Lower lobe of right lung (tissue), 2 donors: Measurements from ENCODE around the gene KLK14. TPM values are rescaled to one million over a fixed set of nuclear protein-coding genes. Genes with fewer than 3 reads are reported as not detected.

Source experiments
- ATAC-seq, 2 donors: fragments of 200-7000 bp; cut with Tn5 transposase; one replicate each; pipeline ENCODE4 v1.9.1; 2020 to 2022; ENCODE audit warnings: mild to moderate bottlenecking in 2 of 2, moderate library complexity in 2 of 2
- DNase-seq: peaks from one replicate; pipeline ENCODE4 v3.0.0-alpha.2; 2020
- H3K27ac ChIP-seq: fragments of 200-600 bp; one replicate; pipeline ENCODE4 v1.8.0; 2022
- H3K27me3 ChIP-seq: fragments of 200-600 bp; one replicate; pipeline ENCODE4 v1.8.0; 2022; ENCODE audit warnings: low read depth
- H3K36me3 ChIP-seq: fragments of 200-600 bp; one replicate; pipeline ENCODE4 v1.8.0; 2022; ENCODE audit warnings: mild to moderate bottlenecking
- H3K4me1 ChIP-seq: fragments of 200-600 bp; one replicate; pipeline ENCODE4 v1.8.0; 2022
- H3K4me3 ChIP-seq: fragments of 200-600 bp; one replicate; pipeline ENCODE4 v1.8.0; 2022; ENCODE audit warnings: mild to moderate bottlenecking
- H3K9me3 ChIP-seq: fragments of 200-600 bp; one replicate; pipeline ENCODE4 v1.8.0; 2022
- CTCF ChIP-seq: fragments of 200-600 bp; IDR thresholded peaks from one replicate; pipeline ENCODE4 v1.8.0; 2022; ENCODE audit warnings: antibody characterized with exemption, mild to moderate bottlenecking
- intact Hi-C: fragments of 100-400 bp; cut with DNase I; formaldehyde crosslinking; loops from one replicate; pipeline ENCODE4 v1.11.0; 2022
- total RNA-seq: library from RNA; stranded (reverse); fragmentation: NEBNext Ultra II Directional; extraction: Animal tissue kit (Norgen Biotek cat#: 25700); gene quantifications from one replicate; pipeline ENCODE4 v1.2.1, GENCODE V29; 2021
- donor health status: DM: no; HTN: yes; CAD: no; lungs with severe emphysema.

Gene KLK14
- total RNA-seq, 1 donor from 2014 or later: 0.89 TPM

- DNase-seq (no peak), ATAC-seq (no peak)
- Histone ChIP-seq H3K4me3 (no peak overlapping the region), H3K4me1 (no peaks in the 10 kb centered on the region), H3K9me3 (no peaks in the 10 kb centered on the region), H3K27me3 (no peaks in the 10 kb centered on the region), H3K27ac (no peak overlapping the region), H3K36me3 (no peaks in the 10 kb centered on the region)
- no peak for TF ChIP-seq CTCF
- intact Hi-C loops: no loop called here
These were observed 38.4 kb downstream of the KLK14 start for GRCh38 chr19:51044327-51044726.

- Histone ChIP-seq H3K4me1 (no peaks in the 10 kb centered on the region), H3K27me3 (no peaks in the 10 kb centered on the region), H3K27ac (no peak overlapping the region), H3K4me3 (no peak overlapping the region), H3K36me3 (no peaks in the 10 kb centered on the region), H3K9me3 (no peaks in the 10 kb centered on the region)
- no peak for TF ChIP-seq CTCF
- no peak for DNase-seq
- intact Hi-C loops: no loop called here
- ATAC-seq: no peak
These were observed 39.2 kb downstream of the KLK14 start for GRCh38 chr19:51043497-51043896.

- peaks cover 6% of the 10 kb centered on the region for H3K27me3 ChIP-seq
- no peaks in the 10 kb centered on the region for H3K9me3 ChIP-seq
- H3K4me3 ChIP-seq: no peak overlapping the region
- no peak overlapping the region for H3K27ac ChIP-seq
- no peaks in the 10 kb centered on the region for H3K36me3 ChIP-seq
- no peak for TF ChIP-seq CTCF
- intact Hi-C loops: no loop called here
- H3K4me1 ChIP-seq: no peaks in the 10 kb centered on the region
- DNase-seq: no peak
- no peak for ATAC-seq
These were observed 42.5 kb downstream of the KLK14 start for GRCh38 chr19:51040151-51040550.

GRCh38 chr19:51036519-51036918 lies 46.2 kb downstream of the KLK14 start:
- Histone ChIP-seq H3K27me3 (peaks cover 30% of the 10 kb centered on the region), H3K9me3 (no peaks in the 10 kb centered on the region), H3K4me3 (no peak overlapping the region), H3K4me1 (no peaks in the 10 kb centered on the region), H3K36me3 (no peaks in the 10 kb centered on the region), H3K27ac (no peak overlapping the region)
- intact Hi-C loops: no loop called here
- no peak for ATAC-seq
- no peak for DNase-seq
- no peak for TF ChIP-seq CTCF

GRCh38 chr19:51034704-51035103 lies 48.0 kb downstream of the KLK14 start, which contains the start of gene KLK12:
TSS of gene KLK12 (minus strand) at chr19:51035002. CDS start at chr19:51034621, 381 bp downstream.
- Histone ChIP-seq H3K27me3 (peaks cover 38% of the 10 kb centered on the region), H3K9me3 (no peaks in the 10 kb centered on the region), H3K36me3 (no peaks in the 10 kb centered on the region), H3K4me3 (no peak within 1 kb of the TSS), H3K4me1 (no peaks in the 10 kb centered on the region), H3K27ac (no peak within 1 kb of the TSS)
- intact Hi-C loops: no loop called here
- no peak for ATAC-seq
- no peak for DNase-seq
- no peak for TF ChIP-seq CTCF

GRCh38 chr19:51031880-51032225 lies 50.8 kb downstream of the KLK14 start:
- H3K9me3 ChIP-seq: no peaks in the 10 kb centered on the region
- no peaks in the 10 kb centered on the region for H3K4me1 ChIP-seq
- H3K27ac ChIP-seq: no peak overlapping the region
- intact Hi-C loops: no loop called here
- no peaks in the 10 kb centered on the region for H3K36me3 ChIP-seq
- TF ChIP-seq CTCF: no peak
- no peak overlapping the region for H3K4me3 ChIP-seq
- no peak for DNase-seq
- ATAC-seq: no peak
- H3K27me3 ChIP-seq: peaks cover 59% of the 10 kb centered on the region
